A549 (cell line): ENCODE results near the gene GALNT3. TPM values are rescaled to one million over a fixed set of nuclear protein-coding genes. Genes with fewer than 3 reads are reported as not detected.

ENCODE experiments used
- ATAC-seq, 2 experiments: fragments of 200-7000 bp in 1 of 2; fragments of >200 bp in 1 of 2; cut with Nextera tagmentation in 1 of 2; cut with Tn5 transposase in 1 of 2; 3 replicates each; pipeline versions ENCODE4 v1.8.0 to v1.9.1; 2018 to 2020; ENCODE audit warnings: mild to moderate bottlenecking in 1 of 2, moderate library complexity in 1 of 2
- CTCF ChIA-PET: fragments of 300-600 bp; sonication (Branson Sonifier 250); formaldehyde crosslinking; extraction: SDS; loops from one replicate; lab custom pipeline; 2021; ENCODE audit warnings: antibody characterized with exemption, inconsistent platforms; lab: Yijun Ruan, JAX
- POLR2A ChIA-PET: fragments of 350-600 bp; formaldehyde crosslinking; extraction: SDS; loops from one replicate; lab custom pipeline; 2021; ENCODE audit warnings: antibody characterized with exemption, inconsistent platforms; lab: Yijun Ruan, JAX
- DNase-seq, 2 experiments: peaks; one replicate each; pipeline versions ENCODE4 v3.0.0 to v3.0.0-alpha.2; 2011 to 2016; ENCODE audit warnings: low read depth in 1 of 2, low spot score in 1 of 2
- FAIRE-seq: peaks from 2 replicates; lab custom pipeline; 2011; peaks lifted over from hg19 to GRCh38; lab: Jason Lieb, UNC
- H3K27ac ChIP-seq, 2 experiments: fragments of >200 bp; sonication (Bioruptor Twin); formaldehyde crosslinking; 3 replicates each; pipeline ENCODE4 v1.5.1; 2016 to 2017
- H3K4me1 ChIP-seq: fragments of >200 bp; sonication (Bioruptor Twin); formaldehyde crosslinking; 3 replicates; pipeline ENCODE4 v1.6.1; 2016
- H3K4me2 ChIP-seq: fragments of >200 bp; sonication (Bioruptor Twin); formaldehyde crosslinking; 3 replicates; pipeline ENCODE4 v1.6.1; 2016
- H3K4me3 ChIP-seq: fragments of >200 bp; sonication (Bioruptor Twin); formaldehyde crosslinking; 3 replicates; pipeline ENCODE4 v1.5.1; 2016
- H3K9me3 ChIP-seq: fragments of >200 bp; sonication (Bioruptor Twin); formaldehyde crosslinking; 3 replicates; pipeline ENCODE4 v1.6.1; 2016
- BCL3 ChIP-seq: fragments of >200 bp; sonication (Bioruptor Twin); formaldehyde crosslinking; IDR thresholded peaks from 3 replicates; pipeline ENCODE4 v1.6.1; 2016
- CBX8 ChIP-seq: fragments of 200-600 bp; sonication (generic); IDR thresholded peaks from 2 replicates; pipeline ENCODE4 v1.6.1; 2016
- CTCF ChIP-seq: fragments of >200 bp; sonication (Bioruptor Twin); formaldehyde crosslinking; IDR thresholded peaks from 3 replicates; pipeline ENCODE4 v1.5.1; 2016
- EP300 ChIP-seq, 2 experiments: fragments of >200 bp; sonication (Bioruptor Twin); formaldehyde crosslinking; IDR thresholded peaks; 2 replicates in 1 of 2; 3 replicates in 1 of 2; pipeline ENCODE4 v1.6.1; 2016 to 2017
- ESRRA ChIP-seq: fragments of 150-350 bp; IDR thresholded peaks from 2 replicates; pipeline ENCODE4 v1.6.1; 2014; ENCODE audit warnings: mild to moderate bottlenecking, low read length, borderline replicate concordance
- FOSL2 ChIP-seq, 2 experiments: fragments of 450-650 bp in 1 of 2; fragments of >200 bp in 1 of 2; sonication (Bioruptor Twin) in 1 of 2; formaldehyde crosslinking; IDR thresholded peaks; 2 replicates each; pipeline versions ENCODE4 v1.5.0 to v1.6.1; 2016 to 2020; ENCODE audit warnings: mild to moderate bottlenecking in 1 of 2, moderate library complexity in 1 of 2
- FOXS1 ChIP-seq: fragments of 250-450 bp; sonication (Bioruptor Pico); IDR thresholded peaks from 2 replicates; pipeline ENCODE4 v1.5.0; 2020; ENCODE audit warnings: mild to moderate bottlenecking, moderate library complexity
- GATA3 ChIP-seq: IDR thresholded peaks from 2 replicates; pipeline ENCODE4 v1.6.1; 2012; ENCODE audit warnings: borderline replicate concordance
- KDM1A ChIP-seq: fragments of 200-600 bp; sonication (generic); IDR thresholded peaks from 2 replicates; pipeline ENCODE4 v1.6.1; 2016; ENCODE audit warnings: low read depth, mild to moderate bottlenecking
- MAZ ChIP-seq: fragments of 150-350 bp; IDR thresholded peaks from 2 replicates; pipeline ENCODE4 v1.6.1; 2014; ENCODE audit warnings: antibody characterized with exemption, low read depth, low read length, borderline replicate concordance
- NFE2L2 ChIP-seq: fragments of 150-350 bp; conservative IDR thresholded peaks from 2 replicates; pipeline ENCODE4 v1.6.1; 2014; ENCODE audit warnings: low read length
- NR3C1 ChIP-seq: fragments of >200 bp; sonication (Bioruptor Twin); formaldehyde crosslinking; IDR thresholded peaks from 3 replicates; pipeline ENCODE4 v1.6.1; 2017
- PHF8 ChIP-seq: fragments of 200-600 bp; sonication (generic); IDR thresholded peaks from 2 replicates; pipeline ENCODE4 v1.6.1; 2016; ENCODE audit warnings: low read depth, mild to moderate bottlenecking, antibody characterized with exemption, moderate library complexity, borderline replicate concordance
- RAD21 ChIP-seq, 2 experiments: fragments of >200 bp in 1 of 2; sonication (Bioruptor Twin) in 1 of 2; formaldehyde crosslinking in 1 of 2; IDR thresholded peaks in 1 of 2; conservative IDR thresholded peaks in 1 of 2; 2 replicates in 1 of 2; 3 replicates in 1 of 2; pipeline ENCODE4 v1.6.1; 2012 to 2018; ENCODE audit warnings: inconsistent platforms in 1 of 2
- RCOR1 ChIP-seq: fragments of 150-350 bp; IDR thresholded peaks from 2 replicates; pipeline ENCODE4 v1.6.1; 2014; ENCODE audit warnings: antibody characterized with exemption, low read length, low read depth
- RNF2 ChIP-seq: fragments of 200-600 bp; sonication (generic); IDR thresholded peaks from 2 replicates; pipeline ENCODE4 v1.6.1; 2016; ENCODE audit warnings: low read depth, mild to moderate bottlenecking, antibody characterized with exemption, moderate library complexity, borderline replicate concordance
- SMC3 ChIP-seq: fragments of >200 bp; sonication (Bioruptor Twin); formaldehyde crosslinking; IDR thresholded peaks from 3 replicates; pipeline ENCODE4 v1.6.1; 2018; ENCODE audit warnings: inconsistent platforms
- SREBF2 ChIP-seq: fragments of 450-650 bp; IDR thresholded peaks from 2 replicates; pipeline ENCODE4 v1.6.1; 2014; ENCODE audit warnings: mild to moderate bottlenecking, moderate library complexity
- TFCP2L1 ChIP-seq: fragments of 250-450 bp; sonication (Bioruptor Pico); IDR thresholded peaks from 2 replicates; pipeline ENCODE4 v1.5.0; 2021; ENCODE audit warnings: mild to moderate bottlenecking
- TP53 ChIP-seq: fragments of 250-450 bp; sonication (Bioruptor Pico); IDR thresholded peaks from 2 replicates; pipeline ENCODE4 v1.5.0; 2021; ENCODE audit warnings: mild to moderate bottlenecking, moderate library complexity
- USF2 ChIP-seq: fragments of 450-650 bp; IDR thresholded peaks from 2 replicates; pipeline ENCODE4 v1.6.1; 2014; ENCODE audit warnings: antibody characterized with exemption
- ZC3H11A ChIP-seq: fragments of 450-650 bp; IDR thresholded peaks from 2 replicates; pipeline ENCODE4 v1.6.1; 2014; ENCODE audit warnings: antibody characterized with exemption, mild to moderate bottlenecking
- ZNF302 ChIP-seq: fragments of 250-450 bp; sonication (Bioruptor Pico); IDR thresholded peaks from 2 replicates; pipeline ENCODE4 v1.9.0; 2021; ENCODE audit warnings: inconsistent platforms, mild to moderate bottlenecking, moderate library complexity
- WGBS: methylation state at CpG from one replicate; pipeline ENCODE4 v1.1.6; 2017; ENCODE audit errors: missing lambda C conversion rate; 5-methylcytosine and 5-hydroxymethylcytosine counted together
- polyA plus RNA-seq, 4 experiments: library from polyadenylated mRNA; depleted of rRNA in 3 of 4; stranded (reverse); fragments of >200 nt; fragmentation: RNase III in 1 of 4; extraction: RNeasy Plus Mini Kit Qiagen cat#74134 plus additional on column Dnase treatment in 1 of 4; gene quantifications; 2 replicates in 3 of 4; 3 replicates in 1 of 4; pipeline ENCODE4 v1.2.3, GENCODE V29; 2011 to 2017
- TF ChIP-seq, protein P1 (sequence below): IDR thresholded peaks from 2 replicates; pipeline ENCODE4 v1.6.1; 2012

The GALNT3 gene
- polyA plus RNA-seq, 2 of the 4 experiments (the other 2 are of a cell fraction): 0.05 to 0.10 TPM

GRCh38 chr2:165791421-165792103 is 2.5 kb downstream of the GALNT3 start:
- ChIA-PET CTCF (no interaction called here), POLR2A (no interaction called here)
- Histone ChIP-seq H3K4me1 (peaks cover 13% of the 10 kb centered on the region; the same call in 2 of the 3 replicates), H3K4me3 (no peak overlapping the region)
- DNase-seq (no peak), ATAC-seq (no peak)
- WGBS: 5% methylated on average over 2 of the region's 2 CpGs
- TF ChIP-seq SREBF2 (no peak), SMC3 (no peak), FOSL2 (IDR thresholded peaks at IDR 0.05) (no peak), FOSL2 (CRISPR knock-in tag; IDR thresholded peaks at IDR 0.05) (no peak), CTCF (no peak), NR3C1 (no peak)
- TF ChIP-seq, all 56 proteins: peak for 0
- no peak overlapping the region for H3K27ac ChIP-seq
- H3K4me2 ChIP-seq: no peak overlapping the region
- FAIRE-seq: no peak
- H3K9me3 ChIP-seq: no peaks in the 10 kb centered on the region

GRCh38 chr2:165790466-165790865 is 3.6 kb downstream of the GALNT3 start:
- POLR2A ChIA-PET: no interaction called here
- no peak overlapping the region for H3K4me2 ChIP-seq
- CTCF ChIA-PET: no interaction called here

More at GRCh38 chr2:165790466-165790865, 3.6 kb downstream of the GALNT3 start:
- Histone ChIP-seq H3K4me3 (no peak overlapping the region), H3K9me3 (no peaks in the 10 kb centered on the region), H3K27ac (no peak overlapping the region), H3K4me1 (peaks cover 13% of the 10 kb centered on the region; the same call in 2 of the 3 replicates)
- DNase-seq (no peak), ATAC-seq (no peak), FAIRE-seq (no peak)
- TF ChIP-seq EP300 (IDR thresholded peaks at IDR 0.05): no peak
- no peak for TF ChIP-seq RAD21 (conservative IDR thresholded peaks at IDR 0.05 in 1 of 2, IDR thresholded peaks at IDR 0.05 in 1 of 2)
- no peak for TF ChIP-seq ESRRA
- TF ChIP-seq BCL3: no peak
- no peak for TF ChIP-seq TP53 (CRISPR knock-in tag)
- TF ChIP-seq, protein P1, sequence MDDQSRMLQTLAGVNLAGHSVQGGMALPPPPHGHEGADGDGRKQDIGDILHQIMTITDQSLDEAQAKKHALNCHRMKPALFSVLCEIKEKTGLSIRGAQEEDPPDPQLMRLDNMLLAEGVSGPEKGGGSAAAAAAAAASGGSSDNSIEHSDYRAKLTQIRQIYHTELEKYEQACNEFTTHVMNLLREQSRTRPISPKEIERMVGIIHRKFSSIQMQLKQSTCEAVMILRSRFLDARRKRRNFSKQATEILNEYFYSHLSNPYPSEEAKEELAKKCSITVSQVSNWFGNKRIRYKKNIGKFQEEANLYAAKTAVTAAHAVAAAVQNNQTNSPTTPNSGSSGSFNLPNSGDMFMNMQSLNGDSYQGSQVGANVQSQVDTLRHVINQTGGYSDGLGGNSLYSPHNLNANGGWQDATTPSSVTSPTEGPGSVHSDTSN: no peak
- no peak for TF ChIP-seq KDM1A
- TF ChIP-seq ZC3H11A: no peak
- TF ChIP-seq TFCP2L1 (CRISPR knock-in tag): no peak
- TF ChIP-seq GATA3: no peak
- no peak for TF ChIP-seq MAZ
- no peak for TF ChIP-seq RCOR1
- no peak for TF ChIP-seq PHF8
- TF ChIP-seq USF2: no peak
- no peak for TF ChIP-seq RNF2
- no peak for TF ChIP-seq CBX8
- no peak for TF ChIP-seq NFE2L2
- TF ChIP-seq ZNF302: no peak
- no peak for TF ChIP-seq FOXS1 (CRISPR knock-in tag)
- no peak for TF ChIP-seq CTCF
- 70% methylated on average over 1 of the region's 1 CpG for WGBS
